Caco-2 (cell line): ENCODE data around the gene KLRD1. TPM values are rescaled to one million over a fixed set of nuclear protein-coding genes. Genes with fewer than 3 reads are reported as not detected.

Experiments
- BruUV-seq: library from RNA; stranded (reverse); fragments of 400-500 nt; replicated peaks from 2 replicates; lab custom pipeline; 2021; lab: Mats Ljungman, UMichigan
- CTCF ChIA-PET: fragments of 300-600 bp; sonication (Branson Sonifier 250); formaldehyde crosslinking; loops from one replicate; lab custom pipeline; 2022; ENCODE audit warnings: antibody characterized with exemption; lab: Charles Lee
- POLR2A ChIA-PET: fragments of 300-600 bp; sonication (Branson Sonifier 250); formaldehyde crosslinking; loops from one replicate; lab custom pipeline; 2022; ENCODE audit warnings: antibody characterized with exemption; lab: Charles Lee
- DNase-seq, 2 experiments: peaks; one replicate each; pipeline versions ENCODE4 v3.0.0 to v3.0.0-alpha.2; 2020 to 2022
- H3K27me3 ChIP-seq: replicated peaks from 2 replicates; pipeline ENCODE4 v1.6.0; 2011; ENCODE audit warnings: low read length; ENCODE audit not compliant: control insufficient read depth, insufficient read depth
- H3K36me3 ChIP-seq: 2 replicates; pipeline ENCODE4 v1.5.1; 2011; ENCODE audit warnings: low read length; ENCODE audit not compliant: control insufficient read depth, insufficient read depth
- H3K4me1 ChIP-seq: fragments of 250-450 bp; sonication (Bioruptor Pico); 2 replicates; pipeline ENCODE4 v1.5.1; 2020; ENCODE audit warnings: mild to moderate bottlenecking
- H3K4me3 ChIP-seq: 2 replicates; pipeline ENCODE4 v1.5.1; 2011; ENCODE audit warnings: low read depth, mild to moderate bottlenecking, control low read depth, low read length
- H3K9me3 ChIP-seq: fragments of 250-450 bp; sonication (Bioruptor Pico); 2 replicates; pipeline ENCODE4 v1.5.1; 2020; ENCODE audit warnings: mild to moderate bottlenecking, moderate library complexity
- H3K27ac Mint-ChIP-seq: one replicate; pipeline ENCODE4 v1.8.0; 2022; ENCODE audit warnings: mixed read lengths; ENCODE audit not compliant: unreplicated experiment
- H3K27me3 Mint-ChIP-seq: one replicate; pipeline ENCODE4 v1.8.0; 2022; ENCODE audit warnings: mixed read lengths; ENCODE audit not compliant: insufficient read depth, unreplicated experiment
- H3K36me3 Mint-ChIP-seq: one replicate; pipeline ENCODE4 v1.8.0; 2022; ENCODE audit warnings: mild to moderate bottlenecking, mixed read lengths; ENCODE audit not compliant: insufficient read depth, unreplicated experiment
- H3K4me1 Mint-ChIP-seq: one replicate; pipeline ENCODE4 v1.8.0; 2022; ENCODE audit warnings: low read depth, mixed read lengths; ENCODE audit not compliant: unreplicated experiment
- H3K4me3 Mint-ChIP-seq: one replicate; pipeline ENCODE4 v1.8.0; 2022; ENCODE audit warnings: mild to moderate bottlenecking, moderate library complexity, mixed read lengths; ENCODE audit not compliant: unreplicated experiment
- H3K9me3 Mint-ChIP-seq: one replicate; pipeline ENCODE4 v1.8.0; 2022; ENCODE audit warnings: mixed read lengths; ENCODE audit not compliant: unreplicated experiment
- CTCF ChIP-seq, 2 experiments: fragments of 200-600 bp in 1 of 2; IDR thresholded peaks; 1 replicate in 1 of 2; 2 replicates in 1 of 2; pipeline versions ENCODE4 v1.5.1 to v1.8.0; 2011 to 2022; ENCODE audit warnings: antibody characterized with exemption in 1 of 2, control low read depth in 1 of 2, inconsistent platforms in 1 of 2, low read depth in 1 of 2, low read length in 1 of 2, mild to moderate bottlenecking in 1 of 2, moderate library complexity in 1 of 2; ENCODE audit not compliant: insufficient read depth in 1 of 2, severe bottlenecking in 1 of 2, unreplicated experiment in 1 of 2
- intact Hi-C: fragments of 100-400 bp; cut with micrococcal nuclease; formaldehyde crosslinking; loops from one replicate; pipeline ENCODE4 v1.10.0; 2022; ENCODE audit not compliant: unreplicated experiment
- total RNA-seq: library from RNA; stranded (reverse); gene quantifications from 2 replicates; pipeline ENCODE4 v1.2.3, GENCODE V29; 2022

KLRD1 gene
- total RNA-seq, 1 experiment from 2014 or later = 0.05 TPM

- Histone ChIP-seq H3K4me3 (no peak overlapping the region), H3K4me1 (no peaks in the 10 kb centered on the region), H3K36me3 (no peaks in the 10 kb centered on the region), H3K9me3 (no peaks in the 10 kb centered on the region), H3K27me3 (no peaks in the 10 kb centered on the region)
- Mint-ChIP-seq H3K9me3 (peaks cover 7% of the 10 kb centered on the region), H3K4me1 (no peaks in the 10 kb centered on the region), H3K36me3 (no peaks in the 10 kb centered on the region), H3K4me3 (no peak overlapping the region), H3K27ac (no peak overlapping the region), H3K27me3 (peaks cover 11% of the 10 kb centered on the region)
- ChIA-PET CTCF (no interaction called here), POLR2A (no interaction called here)
- no peak for DNase-seq
- BruUV-seq = no TSS peak
- TF ChIP-seq CTCF (IDR thresholded peaks at IDR 0.05; ENCODE audit: insufficient read depth in 1 of 2, low read depth in 1 of 2, low read length in 1 of 2, severe bottlenecking in 1 of 2, unreplicated experiment in 1 of 2) = no peak
- intact Hi-C loops = no loop called here
Measured at GRCh38 chr12:10305411-10305810, 2.3 kb upstream of the KLRD1 start.

DNA sequence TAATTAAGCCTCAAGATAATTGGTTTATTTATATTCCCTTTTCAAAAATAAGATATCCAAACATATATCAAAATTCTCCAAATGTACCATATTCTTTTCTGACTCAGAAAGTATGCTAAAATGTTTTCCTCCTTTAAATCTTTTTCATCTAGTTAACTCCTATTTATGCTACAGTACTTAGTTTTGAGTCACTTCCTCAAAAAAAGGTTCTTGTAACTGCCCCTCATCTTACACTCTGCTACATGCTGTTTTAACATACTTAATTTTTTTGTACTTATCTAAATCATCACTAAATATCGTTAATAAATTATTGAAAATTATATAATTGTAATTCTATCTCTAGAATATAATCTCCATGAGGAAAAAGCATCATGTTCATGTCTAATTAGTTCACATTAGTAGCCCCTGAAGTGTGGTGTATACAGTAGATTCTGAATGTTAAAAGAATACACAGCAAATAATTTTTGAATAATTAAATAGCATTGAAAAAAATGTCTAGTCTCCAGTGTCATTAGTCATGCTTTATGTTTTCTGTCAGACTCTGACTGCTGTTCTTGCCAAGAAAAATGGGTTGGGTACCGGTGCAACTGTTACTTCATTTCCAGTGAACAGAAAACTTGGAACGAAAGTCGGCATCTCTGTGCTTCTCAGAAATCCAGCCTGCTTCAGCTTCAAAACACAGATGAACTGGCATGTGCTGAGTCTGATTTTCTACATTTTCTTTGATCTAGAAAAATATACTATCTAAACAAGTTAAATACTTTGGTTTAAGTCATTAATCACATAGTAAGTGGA lies 3.5 kb downstream of the KLRD1 start:
- Mint-ChIP-seq H3K4me3 (no peak overlapping the region), H3K27me3 (peaks cover 12% of the 10 kb centered on the region), H3K36me3 (no peaks in the 10 kb centered on the region), H3K27ac (no peak overlapping the region), H3K9me3 (no peaks in the 10 kb centered on the region), H3K4me1 (no peaks in the 10 kb centered on the region)
- no peaks in the 10 kb centered on the region for H3K4me1 ChIP-seq
- TF ChIP-seq CTCF (IDR thresholded peaks at IDR 0.05; ENCODE audit: insufficient read depth in 1 of 2, low read depth in 1 of 2, low read length in 1 of 2, severe bottlenecking in 1 of 2, unreplicated experiment in 1 of 2) = no peak
- DNase-seq = no peak
- no peaks in the 10 kb centered on the region for H3K9me3 ChIP-seq
- no peaks in the 10 kb centered on the region for H3K27me3 ChIP-seq
- H3K4me3 ChIP-seq = no peak overlapping the region
- H3K36me3 ChIP-seq = no peaks in the 10 kb centered on the region
- no TSS peak for BruUV-seq
- intact Hi-C loops = no loop called here
- ChIA-PET CTCF (no interaction called here), POLR2A (no interaction called here)

- CTCF ChIA-PET = no interaction called here
- POLR2A ChIA-PET = no interaction called here
- Mint-ChIP-seq H3K4me3 (no peak overlapping the region), H3K4me1 (no peaks in the 10 kb centered on the region), H3K36me3 (no peaks in the 10 kb centered on the region), H3K27me3 (no peaks in the 10 kb centered on the region), H3K9me3 (no peaks in the 10 kb centered on the region), H3K27ac (no peak overlapping the region)
- TF ChIP-seq CTCF (IDR thresholded peaks at IDR 0.05; ENCODE audit: insufficient read depth in 1 of 2, low read depth in 1 of 2, low read length in 1 of 2, severe bottlenecking in 1 of 2, unreplicated experiment in 1 of 2) = no peak
- Histone ChIP-seq H3K4me3 (no peak overlapping the region), H3K9me3 (no peaks in the 10 kb centered on the region; the same call in 1 of the 2 replicates), H3K4me1 (no peaks in the 10 kb centered on the region), H3K36me3 (no peaks in the 10 kb centered on the region), H3K27me3 (no peaks in the 10 kb centered on the region)
- intact Hi-C loops = no loop called here
- DNase-seq = no peak
- BruUV-seq = no TSS peak
Measured at GRCh38 chr12:10319388-10319787, 11.7 kb downstream of the KLRD1 start.
